ENCODE data around the gene SCARB1.

SCARB1 gene

GRCh38 chr12:124812356-124812755 is 51.3 kb downstream of the SCARB1 start:
- Histone ChIP-seq H3K79me2 (ENCODE audit: control insufficient read depth, low read length) (peaks cover under 1% of the 10 kb centered on the region), H3K9me2 (replicated peaks; ENCODE audit: control insufficient read depth, low read length) (no peaks in the 10 kb centered on the region), H3K27ac (ENCODE audit: low read depth, low read length) (no peak overlapping the region), H3K4me1 (ENCODE audit: control insufficient read depth, low read length) (no peaks in the 10 kb centered on the region), H3K4me3 (ENCODE audit: low read length) (no peak overlapping the region), H3F3A (ENCODE audit: control insufficient read depth, insufficient read depth) (no peaks in the 10 kb centered on the region), H3K4me2 (ENCODE audit: low read length) (no peak overlapping the region), H3K27me3 (ENCODE audit: control insufficient read depth, low read length) (no peaks in the 10 kb centered on the region), H4K20me1 (ENCODE audit: control insufficient read depth, insufficient read depth, low read depth, low read length) (no peaks in the 10 kb centered on the region), H3K9me3 (ENCODE audit: control insufficient read depth, insufficient read depth, low read length) (no peaks in the 10 kb centered on the region), H3K36me3 (ENCODE audit: control insufficient read depth, low read length) (peaks cover 82% of the 10 kb centered on the region)
- no peak for TF ChIP-seq EZH2phosphoT487 (IDR thresholded peaks at IDR 0.05; ENCODE audit: borderline replicate concordance, low read length)
- no peak for TF ChIP-seq CTCF (IDR thresholded peaks at IDR 0.05; ENCODE audit: low read depth, low read length, poor library complexity, severe bottlenecking)

- H3K4me2 ChIP-seq (ENCODE audit: low read length): no peak overlapping the region
- peaks cover 79% of the 10 kb centered on the region for H3K36me3 ChIP-seq (ENCODE audit: control insufficient read depth, low read length)
- H3F3A ChIP-seq (ENCODE audit: control insufficient read depth, insufficient read depth): no peaks in the 10 kb centered on the region
- no peaks in the 10 kb centered on the region for H3K9me2 ChIP-seq (replicated peaks; ENCODE audit: control insufficient read depth, low read length)
- H3K9me3 ChIP-seq (ENCODE audit: control insufficient read depth, insufficient read depth, low read length): no peaks in the 10 kb centered on the region
- no peak for TF ChIP-seq CTCF (IDR thresholded peaks at IDR 0.05; ENCODE audit: low read depth, low read length, poor library complexity, severe bottlenecking)
- TF ChIP-seq EZH2phosphoT487 (IDR thresholded peaks at IDR 0.05; ENCODE audit: borderline replicate concordance, low read length): no peak
- no peaks in the 10 kb centered on the region for H3K27me3 ChIP-seq (ENCODE audit: control insufficient read depth, low read length)
- no peaks in the 10 kb centered on the region for H3K79me2 ChIP-seq (ENCODE audit: control insufficient read depth, low read length)
- no peak overlapping the region for H3K4me3 ChIP-seq (ENCODE audit: low read length)
- H3K27ac ChIP-seq (ENCODE audit: low read depth, low read length): no peak overlapping the region
- no peaks in the 10 kb centered on the region for H4K20me1 ChIP-seq (ENCODE audit: control insufficient read depth, insufficient read depth, low read depth, low read length)
- H3K4me1 ChIP-seq (ENCODE audit: control insufficient read depth, low read length): no peaks in the 10 kb centered on the region
These were observed 52.0 kb downstream of the SCARB1 start for GRCh38 chr12:124811633-124812032.

GRCh38 chr12:124809878-124810277 is 53.8 kb downstream of the SCARB1 start:
- H3K36me3 ChIP-seq (ENCODE audit: control insufficient read depth, low read length): peaks cover 82% of the 10 kb centered on the region

More at GRCh38 chr12:124809878-124810277, 53.8 kb downstream of the SCARB1 start:
- H3K4me1 ChIP-seq (ENCODE audit: control insufficient read depth, low read length): no peaks in the 10 kb centered on the region; the same call in 1 of the 2 replicates
- H3K79me2 ChIP-seq (ENCODE audit: control insufficient read depth, low read length): no peaks in the 10 kb centered on the region
- H3K4me3 ChIP-seq (ENCODE audit: low read length): no peak overlapping the region
- TF ChIP-seq EZH2phosphoT487 (IDR thresholded peaks at IDR 0.05; ENCODE audit: borderline replicate concordance, low read length) (no peak), CTCF (IDR thresholded peaks at IDR 0.05; ENCODE audit: low read depth, low read length, poor library complexity, severe bottlenecking) (no peak)
- no peak overlapping the region for H3K4me2 ChIP-seq (ENCODE audit: low read length)
- no peaks in the 10 kb centered on the region for H3F3A ChIP-seq (ENCODE audit: control insufficient read depth, insufficient read depth)
- H3K9me2 ChIP-seq (replicated peaks; ENCODE audit: control insufficient read depth, low read length): no peaks in the 10 kb centered on the region
- no peaks in the 10 kb centered on the region for H4K20me1 ChIP-seq (ENCODE audit: control insufficient read depth, insufficient read depth, low read depth, low read length)
- H3K27ac ChIP-seq (ENCODE audit: low read depth, low read length): no peak overlapping the region
- H3K27me3 ChIP-seq (ENCODE audit: control insufficient read depth, low read length): no peaks in the 10 kb centered on the region
- no peaks in the 10 kb centered on the region for H3K9me3 ChIP-seq (ENCODE audit: control insufficient read depth, insufficient read depth, low read length)
